NCI-H187 (cell line): Measurements from ENCODE around the gene RNF13.

ENCODE experiments used
- DNase-seq, 2 experiments: peaks; one replicate each; lab custom pipeline; 2025; lab: John Stamatoyannopoulos, UW

RNF13 gene

GRCh38 chr3:149992416-149993058, 179.5 kb downstream of the RNF13 start:
- DNase-seq = no peak

- DNase-seq = no peak
Observed at GRCh38 chr3:149998946-149999345, 185.9 kb downstream of the RNF13 start.

GRCh38 chr3:149999421-149999820, 186.4 kb downstream of the RNF13 start:
- no peak for DNase-seq

- no peak for DNase-seq
Observed at GRCh38 chr3:150000641-150001040, 187.6 kb downstream of the RNF13 start.

- no peak for DNase-seq
Observed at GRCh38 chr3:150005243-150006112, 192.5 kb downstream of the RNF13 start.

GRCh38 chr3:150006794-150007193, 193.8 kb downstream of the RNF13 start:
- DNase-seq = no peak
